Measurements from ENCODE around the gene SLC38A6. TPM values are rescaled to one million over a fixed set of nuclear protein-coding genes. Genes with fewer than 3 reads are reported as not detected.
"Not testable (repeated sequence)": the region's sequence is repeated elsewhere in the genome, so short reads cannot be mapped to it uniquely, and the experiment has no call there.

The SLC38A6 gene
- total and polyA plus RNA-seq, 2 experiments from 2014 or later = 17.0 to 26.0 TPM

DNA sequence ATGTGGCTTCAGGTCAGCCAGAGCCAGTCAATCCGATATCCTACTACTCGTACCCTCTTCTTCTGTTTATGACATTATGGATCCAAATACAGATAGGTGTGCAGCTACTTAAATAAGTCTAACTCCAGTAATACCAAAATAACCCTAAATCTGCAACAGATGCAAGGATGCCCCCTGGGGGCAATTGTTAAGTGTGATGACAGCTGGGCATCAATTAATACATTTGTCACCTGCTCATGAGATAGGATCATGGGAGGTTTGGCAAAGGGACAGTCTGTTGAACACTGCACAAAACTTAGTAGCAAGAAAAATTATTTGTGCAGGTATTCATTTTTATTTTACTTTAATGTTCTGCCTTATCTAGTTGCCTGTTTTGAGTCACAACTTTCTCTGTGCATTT, 83.2 kb downstream of the SLC38A6 start:
- 90% methylated on average over 2 of the region's 2 CpGs for WGBS (ENCODE audit: low lambda C conversion rate, missing lambda C conversion rate)
- Histone ChIP-seq H3K79me2 (no peaks in the 10 kb centered on the region), H3K9me3 (ENCODE audit: low read depth) (no peaks in the 10 kb centered on the region), H3K27me3 (no peaks in the 10 kb centered on the region), H3K4me3 (no peak overlapping the region), H2AFZ (no peak overlapping the region), H3K36me3 (replicated peaks; ENCODE audit: insufficient read depth, low read depth) (no peaks in the 10 kb centered on the region), H3K4me1 (ENCODE audit: insufficient read depth) (no peaks in the 10 kb centered on the region), H3K4me2 (no peak overlapping the region), H3K9me2 (replicated peaks; ENCODE audit: insufficient read depth) (no peaks in the 10 kb centered on the region), H3K27ac (no peak overlapping the region), H4K20me1 (ENCODE audit: insufficient read depth, poor library complexity, severe bottlenecking) (no peaks in the 10 kb centered on the region)
- TF ChIP-seq EZH2 (IDR thresholded peaks at IDR 0.05; ENCODE audit: borderline replicate concordance) = no peak
- no peak for TF ChIP-seq CTCF (IDR thresholded peaks at IDR 0.05; ENCODE audit: poor library complexity)
- TF ChIP-seq EZH2phosphoT487 (IDR thresholded peaks at IDR 0.05; ENCODE audit: low read depth, severe bottlenecking, unreplicated experiment) = no peak
- DNase-seq (ENCODE audit: low spot score) = no peak

- no peak overlapping the region for H2AFZ ChIP-seq
- H3K4me3 ChIP-seq = no peak overlapping the region
- no peaks in the 10 kb centered on the region for H3K27me3 ChIP-seq
- no peak overlapping the region for H3K4me2 ChIP-seq
- no peaks in the 10 kb centered on the region for H4K20me1 ChIP-seq (ENCODE audit: insufficient read depth, poor library complexity, severe bottlenecking)
- H3K4me1 ChIP-seq (ENCODE audit: insufficient read depth) = no peaks in the 10 kb centered on the region
- WGBS (ENCODE audit: low lambda C conversion rate, missing lambda C conversion rate) = 83% methylated on average over 4 of the region's 4 CpGs
- H3K9me2 ChIP-seq (replicated peaks; ENCODE audit: insufficient read depth) = no peaks in the 10 kb centered on the region
- no peaks in the 10 kb centered on the region for H3K79me2 ChIP-seq
- H3K36me3 ChIP-seq (replicated peaks; ENCODE audit: insufficient read depth, low read depth) = no peaks in the 10 kb centered on the region
- TF ChIP-seq EZH2 (IDR thresholded peaks at IDR 0.05; ENCODE audit: borderline replicate concordance) (no peak), EZH2phosphoT487 (IDR thresholded peaks at IDR 0.05; ENCODE audit: low read depth, severe bottlenecking, unreplicated experiment) (no peak)
- H3K9me3 ChIP-seq (ENCODE audit: low read depth) = no peaks in the 10 kb centered on the region
- H3K27ac ChIP-seq = no peak overlapping the region
- no peak for DNase-seq (ENCODE audit: low spot score)
Measured at GRCh38 chr14:61064856-61065255, 83.8 kb downstream of the SLC38A6 start.

GRCh38 chr14:61065656-61066055, 84.6 kb downstream of the SLC38A6 start:
- H3K79me2 ChIP-seq = no peaks in the 10 kb centered on the region
- no peaks in the 10 kb centered on the region for H3K4me1 ChIP-seq (ENCODE audit: insufficient read depth)
- no peaks in the 10 kb centered on the region for H3K9me3 ChIP-seq (ENCODE audit: low read depth)
- no peak overlapping the region for H3K27ac ChIP-seq
- no peaks in the 10 kb centered on the region for H4K20me1 ChIP-seq (ENCODE audit: insufficient read depth, poor library complexity, severe bottlenecking)
- no peak for DNase-seq (ENCODE audit: low spot score)
- H3K9me2 ChIP-seq (replicated peaks; ENCODE audit: insufficient read depth) = no peaks in the 10 kb centered on the region
- H3K36me3 ChIP-seq (replicated peaks; ENCODE audit: insufficient read depth, low read depth) = no peaks in the 10 kb centered on the region
- H3K4me2 ChIP-seq = no peak overlapping the region
- TF ChIP-seq EZH2 (IDR thresholded peaks at IDR 0.05; ENCODE audit: borderline replicate concordance) (no peak), EZH2phosphoT487 (IDR thresholded peaks at IDR 0.05; ENCODE audit: low read depth, severe bottlenecking, unreplicated experiment) (no peak), CTCF (IDR thresholded peaks at IDR 0.05; ENCODE audit: poor library complexity) (no peak)
- H2AFZ ChIP-seq = no peak overlapping the region
- H3K4me3 ChIP-seq = no peak overlapping the region
- H3K27me3 ChIP-seq = no peaks in the 10 kb centered on the region

DNA sequence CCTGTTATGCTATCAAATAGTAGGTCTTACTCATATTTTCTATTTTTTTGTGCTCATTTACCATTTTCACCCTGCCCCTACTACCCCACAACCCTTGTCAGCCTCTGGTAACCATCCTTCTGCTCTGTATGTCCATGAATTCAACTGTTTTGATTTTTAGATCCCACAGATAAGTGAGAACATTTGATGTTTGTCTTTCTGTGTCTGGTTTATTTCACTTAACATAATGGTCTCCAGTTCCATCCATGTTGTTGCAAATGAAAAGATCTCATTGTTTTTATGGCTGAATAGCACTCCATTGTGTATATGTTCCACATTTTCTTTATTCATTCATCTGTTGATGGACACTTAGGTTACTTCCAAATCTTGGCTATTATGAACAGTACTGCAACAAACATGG, 91.4 kb downstream of the SLC38A6 start:
- DNase-seq (ENCODE audit: low spot score); H3K4me1 ChIP-seq (ENCODE audit: insufficient read depth); H3K79me2 ChIP-seq; H3K36me3 ChIP-seq (replicated peaks; ENCODE audit: insufficient read depth, low read depth); H3K4me3 ChIP-seq; H3K9me3 ChIP-seq (ENCODE audit: low read depth); H4K20me1 ChIP-seq (ENCODE audit: insufficient read depth, poor library complexity, severe bottlenecking); H3K27ac ChIP-seq; H3K4me2 ChIP-seq; H2AFZ ChIP-seq; H3K27me3 ChIP-seq; H3K9me2 ChIP-seq (replicated peaks; ENCODE audit: insufficient read depth): not testable (repeated sequence)

- no peaks in the 10 kb centered on the region for H3K4me1 ChIP-seq (ENCODE audit: insufficient read depth)
- H3K27ac ChIP-seq = no peak overlapping the region
- no peak overlapping the region for H3K4me2 ChIP-seq
- H2AFZ ChIP-seq = no peak overlapping the region
- H3K36me3 ChIP-seq (replicated peaks; ENCODE audit: insufficient read depth, low read depth) = no peaks in the 10 kb centered on the region
- no peaks in the 10 kb centered on the region for H3K27me3 ChIP-seq
- no peaks in the 10 kb centered on the region for H3K9me2 ChIP-seq (replicated peaks; ENCODE audit: insufficient read depth)
- H3K9me3 ChIP-seq (ENCODE audit: low read depth) = no peaks in the 10 kb centered on the region
- no peaks in the 10 kb centered on the region for H3K79me2 ChIP-seq
- no peaks in the 10 kb centered on the region for H4K20me1 ChIP-seq (ENCODE audit: insufficient read depth, poor library complexity, severe bottlenecking)
- 99% methylated on average over 3 of the region's 3 CpGs for WGBS (ENCODE audit: low lambda C conversion rate, missing lambda C conversion rate)
- H3K4me3 ChIP-seq = no peak overlapping the region
- no peak for TF ChIP-seq CTCF (IDR thresholded peaks at IDR 0.05; ENCODE audit: poor library complexity)
- TF ChIP-seq EZH2phosphoT487 (IDR thresholded peaks at IDR 0.05; ENCODE audit: low read depth, severe bottlenecking, unreplicated experiment) = no peak
- TF ChIP-seq EZH2 (IDR thresholded peaks at IDR 0.05; ENCODE audit: borderline replicate concordance) = no peak
- no peak for DNase-seq (ENCODE audit: low spot score)
Measured at GRCh38 chr14:61074852-61075251, 93.8 kb downstream of the SLC38A6 start.
